PC-9 (cell line): ENCODE results near the gene KIFC3. TPM values are rescaled to one million over a fixed set of nuclear protein-coding genes. Genes with fewer than 3 reads are reported as not detected.
A peak's percentile ranks its signal among the peaks of the same experiment; 100 is the strongest.

Experiments
- BruUV-seq: library from RNA; stranded (reverse); fragments of 400-500 nt; replicated peaks from 2 replicates; lab custom pipeline; 2021; lab: Mats Ljungman, UMichigan
- CTCF ChIA-PET: fragments of 300-600 bp; sonication (Branson Sonifier 250); formaldehyde crosslinking; loops from one replicate; lab custom pipeline; 2022; ENCODE audit warnings: antibody characterized with exemption; lab: Charles Lee
- POLR2A ChIA-PET: fragments of 300-600 bp; sonication (Branson Sonifier 250); formaldehyde crosslinking; loops from one replicate; lab custom pipeline; 2022; ENCODE audit warnings: antibody characterized with exemption; ENCODE audit not compliant: unreplicated experiment; lab: Charles Lee
- DNase-seq, 2 experiments: peaks; one replicate each; pipeline versions ENCODE4 v3.0.0 to v3.0.0-alpha.2; 2015 to 2022; ENCODE audit warnings: mixed read lengths in 1 of 2
- H2AFZ ChIP-seq: fragments of 200-600 bp; sonication (generic); 2 replicates; pipeline ENCODE4 v1.8.1; 2017; ENCODE audit warnings: antibody characterized with exemption
- H3F3A ChIP-seq: fragments of 200-600 bp; sonication (generic); 2 replicates; pipeline ENCODE4 v1.8.1; 2017; ENCODE audit warnings: antibody characterized with exemption, mild to moderate bottlenecking, low read depth; ENCODE audit not compliant: insufficient read depth
- H3K27ac ChIP-seq: fragments of 200-600 bp; sonication (generic); 2 replicates; pipeline ENCODE4 v1.6.1; 2016; ENCODE audit warnings: mixed run types
- H3K27me3 ChIP-seq: fragments of 200-600 bp; sonication (generic); 2 replicates; pipeline ENCODE4 v1.6.1; 2016; ENCODE audit warnings: low read depth, mixed run types; ENCODE audit not compliant: insufficient read depth
- H3K36me3 ChIP-seq: fragments of 200-600 bp; sonication (generic); 2 replicates; pipeline ENCODE4 v1.6.1; 2016; ENCODE audit warnings: low read depth, mixed run types
- H3K4me1 ChIP-seq: fragments of 200-600 bp; sonication (generic); replicated peaks from 2 replicates; pipeline ENCODE4 v1.6.1; 2016; ENCODE audit warnings: mixed run types; ENCODE audit not compliant: insufficient read depth
- H3K4me2 ChIP-seq: fragments of 200-600 bp; sonication (generic); 2 replicates; pipeline ENCODE4 v1.6.1; 2017; ENCODE audit warnings: mixed run types
- H3K4me3 ChIP-seq: fragments of 200-600 bp; sonication (generic); 2 replicates; pipeline ENCODE4 v1.6.1; 2016; ENCODE audit warnings: mixed run types
- H3K79me2 ChIP-seq: fragments of 200-600 bp; sonication (generic); 2 replicates; pipeline ENCODE4 v1.6.1; 2017; ENCODE audit warnings: low read depth, mixed run types
- H3K9me2 ChIP-seq: fragments of 200-600 bp; sonication (generic); 2 replicates; pipeline ENCODE4 v1.8.1; 2017; ENCODE audit warnings: mild to moderate bottlenecking; ENCODE audit not compliant: insufficient read depth
- H3K9me3 ChIP-seq: fragments of 200-600 bp; sonication (generic); 2 replicates; pipeline ENCODE4 v1.8.1; 2016; ENCODE audit warnings: low read depth; ENCODE audit not compliant: insufficient read depth
- H4K20me1 ChIP-seq: fragments of 200-600 bp; sonication (generic); 2 replicates; pipeline ENCODE4 v1.8.1; 2017; ENCODE audit not compliant: insufficient read depth
- EZH2 ChIP-seq: fragments of 200-600 bp; sonication (generic); IDR thresholded peaks from 2 replicates; pipeline ENCODE4 v1.8.0; 2017; ENCODE audit warnings: antibody characterized with exemption, low read depth
- intact Hi-C: fragments of 100-400 bp; cut with micrococcal nuclease; formaldehyde crosslinking; loops from one replicate; pipeline ENCODE4 v1.10.0; 2022; ENCODE audit not compliant: unreplicated experiment
- total RNA-seq: library from RNA; stranded (reverse); gene quantifications from 2 replicates; pipeline ENCODE4 v1.2.3, GENCODE V29; 2021
- TF ChIP-seq, protein P1 (sequence below): fragments of 200-600 bp; sonication (generic); conservative IDR thresholded peaks from 2 replicates; pipeline ENCODE4 v1.6.1; 2017; ENCODE audit warnings: mixed run types, antibody characterized with exemption, mild to moderate bottlenecking, moderate library complexity

Gene KIFC3
- total RNA-seq, 1 experiment from 2014 or later = 52.5 TPM

DNA sequence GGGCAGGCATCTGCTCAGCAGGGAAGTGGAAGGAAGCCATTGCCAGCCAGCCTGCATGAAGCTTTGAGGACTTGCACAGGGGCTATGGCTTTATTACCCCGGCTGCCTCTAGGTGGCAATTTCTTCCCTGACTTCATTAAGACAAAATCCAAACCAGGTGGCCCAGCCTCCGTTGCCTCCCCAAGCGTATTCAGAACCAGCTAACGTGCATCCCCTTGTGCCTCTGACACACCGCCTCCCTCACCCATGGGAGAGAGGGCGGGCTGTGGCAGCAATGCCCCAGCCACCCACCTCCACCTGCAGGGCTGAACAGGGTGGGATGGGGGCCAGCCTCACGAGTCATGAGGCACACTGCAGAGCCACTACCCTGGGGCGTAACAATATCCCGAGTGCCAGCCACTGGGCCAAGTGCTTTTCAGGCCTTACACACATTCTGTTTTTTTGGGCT, 6.8 kb downstream of the KIFC3 start:
- Histone ChIP-seq H3K4me3 (no peak overlapping the region), H3K79me2 (peaks cover 45% of the 10 kb centered on the region), H3K27ac (peak overlapping the region; percentile 96), H3K9me2 (no peaks in the 10 kb centered on the region), H3K4me2 (peak overlapping the region; percentile 100), H3K4me1 (peaks cover 52% of the 10 kb centered on the region), H2AFZ (no peak overlapping the region), H3F3A (peaks cover 32% of the 10 kb centered on the region), H3K9me3 (no peaks in the 10 kb centered on the region), H3K36me3 (peaks cover 24% of the 10 kb centered on the region), H4K20me1 (no peaks in the 10 kb centered on the region), H3K27me3 (no peaks in the 10 kb centered on the region)
- BruUV-seq = no TSS peak
- intact Hi-C loops = loop anchor here (1.0 kb wide), 1 partner anchor 68 kb away; no protein-coding TSS in a partner anchor
- DNase-seq = peak; percentile 66 to 76
- TF ChIP-seq EZH2 = no peak
- TF ChIP-seq, protein P1, sequence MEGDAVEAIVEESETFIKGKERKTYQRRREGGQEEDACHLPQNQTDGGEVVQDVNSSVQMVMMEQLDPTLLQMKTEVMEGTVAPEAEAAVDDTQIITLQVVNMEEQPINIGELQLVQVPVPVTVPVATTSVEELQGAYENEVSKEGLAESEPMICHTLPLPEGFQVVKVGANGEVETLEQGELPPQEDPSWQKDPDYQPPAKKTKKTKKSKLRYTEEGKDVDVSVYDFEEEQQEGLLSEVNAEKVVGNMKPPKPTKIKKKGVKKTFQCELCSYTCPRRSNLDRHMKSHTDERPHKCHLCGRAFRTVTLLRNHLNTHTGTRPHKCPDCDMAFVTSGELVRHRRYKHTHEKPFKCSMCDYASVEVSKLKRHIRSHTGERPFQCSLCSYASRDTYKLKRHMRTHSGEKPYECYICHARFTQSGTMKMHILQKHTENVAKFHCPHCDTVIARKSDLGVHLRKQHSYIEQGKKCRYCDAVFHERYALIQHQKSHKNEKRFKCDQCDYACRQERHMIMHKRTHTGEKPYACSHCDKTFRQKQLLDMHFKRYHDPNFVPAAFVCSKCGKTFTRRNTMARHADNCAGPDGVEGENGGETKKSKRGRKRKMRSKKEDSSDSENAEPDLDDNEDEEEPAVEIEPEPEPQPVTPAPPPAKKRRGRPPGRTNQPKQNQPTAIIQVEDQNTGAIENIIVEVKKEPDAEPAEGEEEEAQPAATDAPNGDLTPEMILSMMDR = peak; percentile 59
- ChIA-PET POLR2A (no interaction called here), CTCF (interaction anchor here (0.7 to 1.3 kb wide), 4 partner anchors 31 to 76 kb away, joined by 3 to 5 read pairs (median 4); no protein-coding TSS in a partner anchor)

DNA sequence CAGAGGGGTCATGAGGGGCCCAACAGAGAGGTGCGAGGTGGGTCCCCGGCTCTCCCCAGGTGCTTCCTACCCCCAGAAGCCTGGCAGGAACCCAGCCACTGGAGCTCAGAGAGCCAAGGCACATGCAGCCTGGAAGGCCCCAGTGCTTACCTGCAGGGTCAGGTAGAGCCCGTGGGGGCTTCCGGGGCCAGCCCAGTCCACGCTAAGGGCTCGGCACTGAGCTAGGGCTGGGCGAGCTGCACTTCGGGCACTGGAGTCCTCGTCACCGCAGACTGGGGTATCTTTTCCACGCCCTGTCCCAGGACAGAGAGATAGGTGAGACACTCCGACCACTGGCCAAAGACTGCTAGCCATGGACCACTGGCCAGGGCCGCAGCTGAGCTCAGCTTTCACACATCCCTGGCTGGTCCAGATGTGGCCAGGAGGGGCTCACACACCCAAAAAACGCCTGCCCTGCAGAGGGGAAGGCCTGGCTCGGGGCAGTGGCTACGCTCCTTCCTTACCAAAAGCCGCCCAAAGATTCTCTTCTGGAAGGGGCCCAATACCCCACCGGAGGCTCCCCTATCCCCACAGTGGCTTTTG, 7.4 kb downstream of the KIFC3 start:
- Histone ChIP-seq H3K27ac (no peak overlapping the region), H2AFZ (no peak overlapping the region), H3K9me2 (no peaks in the 10 kb centered on the region), H3K9me3 (no peaks in the 10 kb centered on the region), H4K20me1 (no peaks in the 10 kb centered on the region), H3K4me1 (peaks cover 47% of the 10 kb centered on the region), H3K27me3 (no peaks in the 10 kb centered on the region), H3K79me2 (peaks cover 40% of the 10 kb centered on the region), H3F3A (peaks cover 30% of the 10 kb centered on the region), H3K4me3 (no peak overlapping the region), H3K4me2 (peak overlapping the region; percentile 100), H3K36me3 (peaks cover 25% of the 10 kb centered on the region)
- no peak for DNase-seq
- TF ChIP-seq, protein P1 = no peak
- TF ChIP-seq EZH2 = no peak
- intact Hi-C loops = loop anchor here (1.0 kb wide), 1 partner anchor 68 kb away; no protein-coding TSS in a partner anchor
- ChIA-PET POLR2A (interaction anchor here (0.7 kb wide), 1 partner anchor 27 kb away, joined by 19 read pairs; no protein-coding TSS in a partner anchor), CTCF (interaction anchor here (0.7 to 1.3 kb wide), 5 partner anchors 31 to 77 kb away, joined by 3 to 6 read pairs (median 5); no protein-coding TSS in a partner anchor)
- no TSS peak for BruUV-seq

DNA sequence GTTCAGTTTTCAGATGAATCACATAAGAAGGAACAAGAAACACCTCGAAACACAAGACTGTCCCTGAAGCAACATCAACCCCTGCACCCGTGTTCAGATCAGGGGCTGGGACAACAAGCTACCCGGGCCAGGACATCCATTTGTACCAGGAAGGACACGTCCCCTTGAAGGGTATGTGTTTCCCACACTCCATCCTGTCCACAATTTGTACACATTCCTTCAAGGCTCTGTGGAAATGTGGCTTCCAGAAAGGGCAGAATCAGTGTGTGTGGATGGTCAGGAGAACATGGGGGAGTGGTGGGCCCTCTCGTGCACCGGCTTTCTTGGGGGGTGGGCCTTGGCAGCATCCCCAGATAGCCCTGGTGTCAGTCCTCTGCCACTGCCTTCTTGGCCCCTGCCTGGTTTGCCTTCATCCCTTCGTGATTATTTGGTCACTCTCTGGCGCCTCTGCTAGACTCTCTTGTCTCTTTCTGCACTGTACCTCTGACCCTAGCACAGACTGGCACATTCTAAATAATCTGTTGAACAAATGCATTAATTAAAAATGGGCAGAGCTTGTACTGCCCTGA, 10.3 kb downstream of the KIFC3 start:
- Histone ChIP-seq H3K27ac (no peak overlapping the region), H3K4me1 (peaks cover 22% of the 10 kb centered on the region), H3F3A (peaks cover 20% of the 10 kb centered on the region), H3K36me3 (peaks cover 23% of the 10 kb centered on the region), H3K27me3 (no peaks in the 10 kb centered on the region), H3K9me2 (no peaks in the 10 kb centered on the region), H3K9me3 (no peaks in the 10 kb centered on the region), H3K79me2 (peaks cover 21% of the 10 kb centered on the region), H4K20me1 (no peaks in the 10 kb centered on the region), H2AFZ (no peak overlapping the region), H3K4me3 (no peak overlapping the region), H3K4me2 (no peak overlapping the region)
- POLR2A ChIA-PET = no interaction called here
- no peak for DNase-seq
- BruUV-seq = no TSS peak
- CTCF ChIA-PET = no interaction called here
- TF ChIP-seq EZH2 = no peak
- TF ChIP-seq, protein P1 = no peak
- intact Hi-C loops = no loop called here
